Breast epithelium (tissue), 4 donors: Measurements from ENCODE around the gene MPDZ. TPM values are rescaled to one million over a fixed set of nuclear protein-coding genes. Genes with fewer than 3 reads are reported as not detected.

Experiments used
- DNase-seq, 2 donors: peaks; one replicate each; pipeline ENCODE4 v3.0.0-alpha.2; 2019; ENCODE audit warnings: low spot score in 2 of 2
- H3K27ac ChIP-seq, 2 donors: fragments of 200-600 bp; sonication (generic) in 1 of 2; one replicate each; pipeline ENCODE4 v1.5.1; 2016 to 2019; ENCODE audit warnings: mild to moderate bottlenecking in 1 of 2
- H3K27me3 ChIP-seq, 2 donors: fragments of 200-600 bp; sonication (generic) in 1 of 2; one replicate each; pipeline versions ENCODE4 v1.5.1 to v1.6.0; 2017 to 2019; ENCODE audit warnings: control low read depth in 1 of 2, mild to moderate bottlenecking in 1 of 2
- H3K36me3 ChIP-seq: fragments of 200-600 bp; one replicate; pipeline ENCODE4 v1.5.1; 2019
- H3K4me1 ChIP-seq, 2 donors: fragments of 200-600 bp; sonication (generic); one replicate each; pipeline ENCODE4 v1.5.1; 2016 to 2019; ENCODE audit warnings: control low read depth in 1 of 2
- H3K4me3 ChIP-seq, 3 donors: fragments of 200-600 bp; sonication (generic); 1 replicate in 2 of 3; 2 replicates in 1 of 3; pipeline ENCODE4 v1.5.1; 2016 to 2019; ENCODE audit warnings: mild to moderate bottlenecking in 3 of 3, moderate library complexity in 2 of 3
- H3K9me3 ChIP-seq, 2 donors: fragments of 200-600 bp; sonication (generic) in 1 of 2; one replicate each; pipeline ENCODE4 v1.5.1; 2016 to 2019; ENCODE audit warnings: control low read depth in 1 of 2
- POLR2A ChIP-seq: fragments of 450-650 bp; IDR thresholded peaks from one replicate; pipeline ENCODE4 v1.6.1; 2016; ENCODE audit warnings: antibody characterized with exemption, mild to moderate bottlenecking, moderate library complexity
- POLR2AphosphoS5 ChIP-seq, 3 donors: sonication (generic); formaldehyde crosslinking; IDR thresholded peaks; one replicate each; pipeline ENCODE4 v1.6.1; 2017; ENCODE audit warnings: antibody characterized with exemption in 3 of 3
- intact Hi-C: fragments of 100-400 bp; cut with DNase I; formaldehyde crosslinking; loops from one replicate; pipeline ENCODE4 v1.15.1; 2023; ENCODE audit warnings: low total_unique reads
- total RNA-seq, 3 donors: library from RNA; depleted of rRNA; stranded (reverse); fragments of >200 nt; gene quantifications; one replicate each; pipeline ENCODE4 v1.1.0, GENCODE V29; 2016
- TF ChIP-seq, protein P1 (sequence below), 3 donors: fragments of 450-650 bp; IDR thresholded peaks; one replicate each; pipeline ENCODE4 v1.5.1; 2016 to 2017; ENCODE audit warnings: antibody characterized with exemption in 3 of 3, mild to moderate bottlenecking in 3 of 3, moderate library complexity in 3 of 3

The MPDZ gene
- total RNA-seq, 3 donors from 2014 or later: 44.2 to 63.1 (median 61.0) TPM

DNA sequence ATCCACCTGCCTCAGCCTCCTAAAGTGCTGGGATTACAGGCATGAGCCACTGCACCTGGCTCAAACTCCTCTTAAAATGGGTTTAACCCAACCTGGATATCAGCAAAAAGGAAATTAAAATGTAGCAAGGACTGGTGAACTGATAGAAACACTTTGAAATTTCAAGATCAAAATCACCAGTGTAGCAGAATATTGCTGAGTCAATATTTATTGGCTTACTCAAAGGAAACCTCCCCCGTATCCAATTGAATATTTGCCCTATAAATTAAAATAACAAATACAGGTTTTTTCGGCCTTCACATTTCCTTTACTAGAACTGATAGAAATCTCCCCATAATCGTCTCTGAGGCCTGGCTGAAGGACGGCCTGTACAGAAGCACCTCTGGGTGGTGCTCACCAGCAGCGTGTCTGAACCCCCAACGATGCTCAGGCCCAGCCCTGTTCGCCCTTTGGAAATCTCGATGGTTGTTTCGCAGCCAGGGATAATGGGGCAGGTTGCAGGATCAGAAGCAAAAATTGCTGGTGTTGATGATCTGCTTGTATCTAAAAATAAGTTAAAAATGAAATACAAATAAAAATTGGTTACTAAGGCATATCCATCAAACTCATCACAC, 156.6 kb downstream of the MPDZ start:
- no peak for DNase-seq
- no peaks in the 10 kb centered on the region for H3K9me3 ChIP-seq
- no peaks in the 10 kb centered on the region for H3K27me3 ChIP-seq
- intact Hi-C loops: no loop called here
- no peak for TF ChIP-seq POLR2A
- no peak for TF ChIP-seq POLR2AphosphoS5 (IDR thresholded peaks at IDR 0.05)
- TF ChIP-seq, protein P1, sequence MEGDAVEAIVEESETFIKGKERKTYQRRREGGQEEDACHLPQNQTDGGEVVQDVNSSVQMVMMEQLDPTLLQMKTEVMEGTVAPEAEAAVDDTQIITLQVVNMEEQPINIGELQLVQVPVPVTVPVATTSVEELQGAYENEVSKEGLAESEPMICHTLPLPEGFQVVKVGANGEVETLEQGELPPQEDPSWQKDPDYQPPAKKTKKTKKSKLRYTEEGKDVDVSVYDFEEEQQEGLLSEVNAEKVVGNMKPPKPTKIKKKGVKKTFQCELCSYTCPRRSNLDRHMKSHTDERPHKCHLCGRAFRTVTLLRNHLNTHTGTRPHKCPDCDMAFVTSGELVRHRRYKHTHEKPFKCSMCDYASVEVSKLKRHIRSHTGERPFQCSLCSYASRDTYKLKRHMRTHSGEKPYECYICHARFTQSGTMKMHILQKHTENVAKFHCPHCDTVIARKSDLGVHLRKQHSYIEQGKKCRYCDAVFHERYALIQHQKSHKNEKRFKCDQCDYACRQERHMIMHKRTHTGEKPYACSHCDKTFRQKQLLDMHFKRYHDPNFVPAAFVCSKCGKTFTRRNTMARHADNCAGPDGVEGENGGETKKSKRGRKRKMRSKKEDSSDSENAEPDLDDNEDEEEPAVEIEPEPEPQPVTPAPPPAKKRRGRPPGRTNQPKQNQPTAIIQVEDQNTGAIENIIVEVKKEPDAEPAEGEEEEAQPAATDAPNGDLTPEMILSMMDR (IDR thresholded peaks at IDR 0.05): no peak
- no peak overlapping the region for H3K4me3 ChIP-seq
- no peaks in the 10 kb centered on the region for H3K36me3 ChIP-seq
- H3K27ac ChIP-seq: no peak overlapping the region
- no peaks in the 10 kb centered on the region for H3K4me1 ChIP-seq

DNA sequence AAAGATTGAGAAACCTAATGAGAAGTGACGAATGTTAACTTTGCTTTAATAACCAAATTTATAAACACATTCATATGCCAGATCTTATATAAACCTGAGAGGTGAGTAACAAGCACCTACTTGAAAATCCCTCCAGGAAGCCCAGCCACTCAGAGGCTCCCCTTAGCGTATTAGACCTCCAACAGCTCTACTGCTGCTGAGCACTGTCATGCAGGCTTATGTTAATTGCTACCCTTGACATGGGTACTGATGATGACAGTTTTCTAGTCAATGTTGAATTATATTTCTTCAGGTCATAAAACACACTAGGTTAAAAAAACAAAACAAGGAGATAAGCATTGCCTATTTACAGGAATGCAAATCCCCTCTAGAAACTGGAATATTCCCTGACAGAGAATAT, 161.2 kb downstream of the MPDZ start:
- TF ChIP-seq, protein P1 (IDR thresholded peaks at IDR 0.05): no peak
- no peak for TF ChIP-seq POLR2AphosphoS5 (IDR thresholded peaks at IDR 0.05)
- TF ChIP-seq POLR2A: no peak
- intact Hi-C loops: no loop called here
- no peaks in the 10 kb centered on the region for H3K4me1 ChIP-seq
- H3K36me3 ChIP-seq: no peaks in the 10 kb centered on the region
- no peak for DNase-seq
- no peak overlapping the region for H3K27ac ChIP-seq
- H3K27me3 ChIP-seq: no peaks in the 10 kb centered on the region
- H3K4me3 ChIP-seq: no peak overlapping the region
- H3K9me3 ChIP-seq: no peaks in the 10 kb centered on the region

DNA sequence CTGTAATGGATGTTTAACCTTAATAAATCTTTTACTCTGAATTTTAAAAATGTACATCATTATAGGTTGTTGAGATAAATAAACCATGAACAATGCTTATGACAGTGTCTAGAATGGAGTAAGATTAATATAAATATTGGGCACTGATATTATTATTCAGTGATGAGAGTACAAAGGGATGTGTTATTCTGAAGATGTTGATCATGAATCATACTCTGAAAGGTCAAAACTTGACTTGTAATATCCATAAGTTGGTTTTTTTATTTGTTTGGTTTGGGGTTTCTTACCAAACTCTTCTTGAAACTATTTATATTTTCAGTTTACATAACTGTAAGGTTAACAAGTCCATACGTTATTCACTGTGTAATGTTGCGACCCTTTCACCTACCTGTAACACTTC, 163.2 kb downstream of the MPDZ start:
- H3K36me3 ChIP-seq: no peaks in the 10 kb centered on the region
- H3K4me3 ChIP-seq: no peak overlapping the region
- intact Hi-C loops: no loop called here

DNA sequence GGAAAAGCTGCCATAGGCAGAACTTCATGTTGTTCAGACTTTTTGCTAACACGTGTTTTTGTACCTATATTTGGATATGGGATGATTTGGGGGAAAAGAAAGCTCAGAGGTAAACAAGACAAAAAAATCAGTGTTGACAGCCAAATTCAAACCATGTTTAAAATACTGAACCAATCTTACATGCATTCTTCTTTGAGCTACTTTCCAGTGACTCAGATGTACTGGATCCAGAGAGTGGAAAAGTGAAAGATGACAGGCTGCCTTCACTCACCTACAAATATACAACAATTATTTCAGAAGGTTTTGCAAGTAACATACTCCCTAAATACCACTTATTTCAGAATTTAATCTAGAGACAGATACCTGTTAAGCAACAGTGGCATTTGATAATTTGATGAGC, 165.7 kb downstream of the MPDZ start:
- Histone ChIP-seq H3K36me3 (no peaks in the 10 kb centered on the region), H3K4me3 (no peak overlapping the region), H3K27me3 (no peaks in the 10 kb centered on the region), H3K9me3 (no peaks in the 10 kb centered on the region), H3K27ac (no peak overlapping the region), H3K4me1 (no peaks in the 10 kb centered on the region)
- no peak for DNase-seq
- intact Hi-C loops: no loop called here
- TF ChIP-seq, protein P1 (IDR thresholded peaks at IDR 0.05): no peak
- TF ChIP-seq POLR2A (no peak), POLR2AphosphoS5 (IDR thresholded peaks at IDR 0.05) (no peak)

More for the DNA sequence above, 163.2 kb downstream of the MPDZ start:
- no peak for DNase-seq
- no peak overlapping the region for H3K27ac ChIP-seq
- no peaks in the 10 kb centered on the region for H3K9me3 ChIP-seq
- TF ChIP-seq POLR2AphosphoS5 (IDR thresholded peaks at IDR 0.05) (no peak), POLR2A (no peak)
- TF ChIP-seq, protein P1 (IDR thresholded peaks at IDR 0.05): no peak
- no peaks in the 10 kb centered on the region for H3K4me1 ChIP-seq
- no peaks in the 10 kb centered on the region for H3K27me3 ChIP-seq

DNA sequence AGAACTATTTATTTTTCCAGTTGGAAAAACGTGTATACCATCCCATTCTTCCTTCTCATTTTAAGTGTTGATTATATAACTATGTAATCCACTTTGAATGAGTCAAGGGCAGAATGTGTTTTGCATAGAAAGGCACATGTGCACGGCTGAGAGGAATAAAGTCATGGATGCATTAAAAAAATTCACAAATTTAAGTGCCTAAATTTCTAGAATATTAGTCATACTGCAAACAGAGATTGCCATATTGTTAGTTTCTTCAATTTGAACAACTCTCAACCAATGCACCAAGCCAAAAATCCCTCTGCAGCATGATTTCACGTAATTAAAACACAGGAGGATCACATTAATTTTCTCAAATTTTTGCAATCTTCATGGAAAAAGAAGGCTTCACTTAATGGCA, 166.3 kb downstream of the MPDZ start:
- no peaks in the 10 kb centered on the region for H3K4me1 ChIP-seq
- no peak for DNase-seq
- TF ChIP-seq POLR2AphosphoS5 (IDR thresholded peaks at IDR 0.05): no peak
- TF ChIP-seq, protein P1 (IDR thresholded peaks at IDR 0.05): no peak
- no peak for TF ChIP-seq POLR2A
- H3K4me3 ChIP-seq: no peak overlapping the region
- no peak overlapping the region for H3K27ac ChIP-seq
- no peaks in the 10 kb centered on the region for H3K9me3 ChIP-seq
- no peaks in the 10 kb centered on the region for H3K27me3 ChIP-seq
- H3K36me3 ChIP-seq: no peaks in the 10 kb centered on the region
- intact Hi-C loops: no loop called here
